Central memory CD4-positive, alpha-beta T cell (primary cell): ENCODE results near the gene CDK10.
A peak's percentile ranks its signal among the peaks of the same experiment; 100 is the strongest.

ENCODE experiments used
- DNase-seq: peaks from one replicate; pipeline ENCODE4 v3.0.0; 2022

The CDK10 gene

GRCh38 chr16:89716916-89717687 is 30.6 kb downstream of the CDK10 start:
- no peak for DNase-seq

GRCh38 chr16:89717688-89718505 is 31.4 kb downstream of the CDK10 start:
- no peak for DNase-seq

GRCh38 chr16:89720551-89720812 is 34.0 kb downstream of the CDK10 start:
- no peak for DNase-seq

DNA sequence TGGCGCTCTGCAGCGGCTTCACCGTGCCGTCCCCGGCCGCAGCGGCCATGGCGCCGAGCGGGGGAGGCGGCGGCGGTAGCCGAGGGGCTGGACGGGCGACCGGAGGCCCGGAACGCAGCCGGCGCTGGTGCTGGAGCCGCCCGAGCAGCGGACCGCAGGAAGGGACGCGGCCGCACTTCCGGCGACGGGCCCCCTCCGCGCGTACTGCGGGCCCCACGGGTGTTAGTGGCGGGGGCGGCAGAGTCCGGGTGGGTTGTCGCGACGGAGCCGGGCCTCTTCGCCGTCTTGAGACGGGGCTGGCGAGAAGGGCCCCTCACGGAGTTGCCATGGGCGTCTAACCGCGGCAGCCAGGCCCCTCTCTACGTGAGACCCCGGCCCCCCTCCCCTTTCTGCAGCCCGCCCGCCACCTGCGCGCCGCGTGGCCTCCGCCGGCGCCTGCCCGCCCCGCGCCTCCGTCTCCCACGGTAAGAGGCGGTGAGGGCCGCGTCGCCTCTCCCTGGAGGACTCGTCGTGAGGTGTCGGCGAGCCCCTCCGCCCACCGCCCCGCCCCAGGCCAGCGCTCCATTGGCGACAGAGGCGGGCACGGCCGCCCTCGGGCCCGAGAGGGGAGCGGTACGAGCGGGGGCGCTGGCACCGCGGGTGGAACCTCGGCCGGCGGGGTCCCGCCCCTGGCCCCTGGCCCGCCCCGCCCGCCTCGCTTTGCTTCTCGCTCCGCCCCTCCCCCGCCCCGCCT is 34.5 kb downstream of the CDK10 start, which contains the start of the genes VPS9D1 and ZNF276:
Gene VPS9D1, minus strand, starts transcription at position 86 of the 733 bp plus-strand sequence. Its CDS starts 37 bp downstream, at position 49.
Gene ZNF276, plus strand, starts transcription at position 725 of the 733 bp plus-strand sequence. CDS start 104 bp downstream, outside the sequence.
- DNase-seq: peak; percentile 77

GRCh38 chr16:89721546-89722391 is 35.3 kb downstream of the CDK10 start:
- DNase-seq: peak; percentile 93

GRCh38 chr16:89722392-89723278 is 36.1 kb downstream of the CDK10 start:
- DNase-seq: peak; percentile 80

- peak; percentile 92 for DNase-seq
These were observed 37.1 kb downstream of the CDK10 start for GRCh38 chr16:89723279-89724250.

GRCh38 chr16:89727406-89728120 is 41.1 kb downstream of the CDK10 start:
- DNase-seq: no peak

DNA sequence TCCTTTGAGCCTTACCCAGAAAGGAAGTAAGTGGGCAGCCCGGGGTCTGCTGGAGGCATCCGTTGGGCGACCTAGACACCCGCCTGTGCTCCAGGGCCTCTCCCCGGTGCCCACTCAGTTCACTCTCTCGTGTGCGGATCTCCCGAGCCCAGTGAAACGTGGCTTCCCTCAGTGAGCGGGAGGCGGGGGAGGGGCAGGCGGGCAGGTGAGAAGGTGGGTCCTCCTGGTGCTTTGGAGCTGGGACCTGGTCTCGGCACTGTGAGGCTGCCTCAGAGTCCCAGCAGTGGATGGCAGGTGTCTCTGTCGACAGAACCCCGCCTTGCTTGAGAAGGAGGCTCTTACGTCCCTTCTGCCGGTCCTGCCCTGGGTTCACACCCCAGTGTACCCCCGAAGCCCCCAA is 42.8 kb downstream of the CDK10 start:
- no peak for DNase-seq

- no peak for DNase-seq
These were observed 43.5 kb downstream of the CDK10 start for GRCh38 chr16:89729863-89730593.

GRCh38 chr16:89730610-89731234 is 44.2 kb downstream of the CDK10 start:
- no peak for DNase-seq

GRCh38 chr16:89732142-89732917 is 45.8 kb downstream of the CDK10 start:
- no peak for DNase-seq

- no peak for DNase-seq
These were observed 46.4 kb downstream of the CDK10 start for GRCh38 chr16:89732918-89733242.

DNA sequence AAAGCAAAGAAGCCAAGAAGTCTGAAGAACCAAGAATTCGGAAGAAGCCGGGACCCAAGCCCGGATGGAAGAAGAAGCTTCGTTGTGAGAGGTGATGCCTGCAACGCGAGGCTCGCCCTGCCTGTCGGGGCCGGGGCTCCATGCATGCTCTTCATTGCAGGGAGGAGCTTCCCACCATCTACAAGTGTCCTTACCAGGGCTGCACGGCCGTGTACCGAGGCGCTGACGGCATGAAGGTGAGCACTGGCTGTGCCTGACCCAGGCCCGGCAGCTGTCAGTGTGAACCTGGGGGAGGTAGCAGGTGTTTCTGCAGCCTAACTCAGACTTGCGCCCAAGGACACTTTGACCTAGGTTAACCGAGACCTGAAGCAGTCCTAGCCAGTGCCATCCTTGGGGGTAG is 46.8 kb downstream of the CDK10 start:
- no peak for DNase-seq

- DNase-seq: no peak
These were observed 47.3 kb downstream of the CDK10 start for GRCh38 chr16:89733792-89734191.

- no peak for DNase-seq
These were observed 50.1 kb downstream of the CDK10 start for GRCh38 chr16:89736554-89736953.

GRCh38 chr16:89737341-89738071 is 51.0 kb downstream of the CDK10 start:
- DNase-seq: peak; percentile 82
